Brain microvascular endothelial cell (primary cell): ENCODE results near the gene HNRNPAB.

Experiments
- DNase-seq: peaks from one replicate; pipeline ENCODE4 v3.0.0-alpha.2; 2020
- H3K27ac ChIP-seq: fragments of 250-450 bp; sonication (Bioruptor Pico); 2 replicates; pipeline ENCODE4 v1.5.1; 2020; ENCODE audit warnings: mild to moderate bottlenecking, moderate library complexity
- H3K27me3 ChIP-seq: fragments of 250-450 bp; sonication (Bioruptor Pico); replicated peaks from 2 replicates; pipeline ENCODE4 v1.5.1; 2020; ENCODE audit warnings: mild to moderate bottlenecking
- H3K36me3 ChIP-seq: fragments of 250-450 bp; sonication (Bioruptor Pico); replicated peaks from 2 replicates; pipeline ENCODE4 v1.5.1; 2020; ENCODE audit warnings: mild to moderate bottlenecking
- H3K4me3 ChIP-seq: 2 replicates; pipeline ENCODE4 v1.5.1; 2011; ENCODE audit warnings: low read depth, mild to moderate bottlenecking, control low read depth, low read length, moderate library complexity
- CTCF ChIP-seq: IDR thresholded peaks from 2 replicates; pipeline ENCODE4 v1.5.1; 2011; ENCODE audit warnings: low read depth, mild to moderate bottlenecking, moderate library complexity, low read length, control low read depth, inconsistent platforms; ENCODE audit errors: missing control alignments
- in situ Hi-C: cut with HindIII; loops from 2 replicates; pipeline ENCODE4 v1.10.0; 2017; ENCODE audit warnings: low sequenced_read_pairs, low pct_ligation_motif_present

HNRNPAB gene

GRCh38 chr5:178234750-178235587, 30.6 kb downstream of the HNRNPAB start:
- Histone ChIP-seq H3K4me3 (no peak overlapping the region), H3K36me3 (peaks cover 2% of the 10 kb centered on the region), H3K27me3 (no peaks in the 10 kb centered on the region), H3K27ac (no peak overlapping the region)
- peak; percentile 87 for TF ChIP-seq CTCF
- in situ Hi-C loops: no loop called here
- peak; percentile 58 for DNase-seq

- H3K27me3 ChIP-seq: no peaks in the 10 kb centered on the region
- in situ Hi-C loops: no loop called here
- H3K36me3 ChIP-seq: peaks cover 2% of the 10 kb centered on the region
- DNase-seq: no peak
- H3K4me3 ChIP-seq: no peak overlapping the region
- TF ChIP-seq CTCF: no peak
- no peak overlapping the region for H3K27ac ChIP-seq
Measured at GRCh38 chr5:178235588-178235974, 31.2 kb downstream of the HNRNPAB start.

- no peak overlapping the region for H3K4me3 ChIP-seq
- TF ChIP-seq CTCF: no peak
- no peak overlapping the region for H3K27ac ChIP-seq
- H3K27me3 ChIP-seq: no peaks in the 10 kb centered on the region
- in situ Hi-C loops: no loop called here
- no peaks in the 10 kb centered on the region for H3K36me3 ChIP-seq
- DNase-seq: no peak
Measured at GRCh38 chr5:178236126-178236525, 31.8 kb downstream of the HNRNPAB start.

- DNase-seq: no peak
- no peaks in the 10 kb centered on the region for H3K36me3 ChIP-seq
- no peak overlapping the region for H3K4me3 ChIP-seq
- in situ Hi-C loops: no loop called here
- no peaks in the 10 kb centered on the region for H3K27me3 ChIP-seq
- H3K27ac ChIP-seq: no peak overlapping the region
- TF ChIP-seq CTCF: no peak
Measured at GRCh38 chr5:178236679-178237078, 32.3 kb downstream of the HNRNPAB start.

- Histone ChIP-seq H3K27ac (no peak overlapping the region), H3K27me3 (no peaks in the 10 kb centered on the region), H3K36me3 (no peaks in the 10 kb centered on the region), H3K4me3 (no peak overlapping the region)
- in situ Hi-C loops: no loop called here
- no peak for TF ChIP-seq CTCF
- no peak for DNase-seq
Measured at GRCh38 chr5:178237431-178238312, 33.3 kb downstream of the HNRNPAB start.
